ENCODE measurements around the gene SLC18A2.

The SLC18A2 gene

GRCh38 chr10:117240621-117241529 is at the start of gene SLC18A2:
TSS of gene SLC18A2 (plus strand) at chr10:117241114. CDS start at chr10:117241694, 580 bp downstream.
- WGBS (ENCODE audit: insufficient coverage, insufficient read length), result no CpG with 5 or more reads among the region's 93 CpGs
- Histone ChIP-seq H3K9me3 (ENCODE audit: control insufficient read depth, insufficient read depth, low read length) (no peaks in the 10 kb centered on the region), H3K27ac (ENCODE audit: low read length) (no peak within 1 kb of the TSS), H3K4me3 (ENCODE audit: low read length) (peak within 1 kb of the TSS; percentile 83), H3K4me1 (ENCODE audit: control insufficient read depth, insufficient read depth, low read length) (no peaks in the 10 kb centered on the region), H3K27me3 (ENCODE audit: control insufficient read depth, insufficient read depth, low read length) (peaks cover 1% of the 10 kb centered on the region; the same call in 1 of the 2 replicates), H3K36me3 (ENCODE audit: control insufficient read depth, insufficient read depth, low read length) (no peaks in the 10 kb centered on the region)
- DNase-seq (ENCODE audit: low read depth, low spot score), result no peak

GRCh38 chr10:117197189-117197588 is 43.7 kb upstream of the SLC18A2 start, which contains the start of gene KCNK18:
TSS of gene KCNK18 (plus strand) at chr10:117197489. CDS start at chr10:117197489, 0 bp downstream.
- H3K9me3 ChIP-seq (ENCODE audit: control insufficient read depth, insufficient read depth, low read length), result no peaks in the 10 kb centered on the region
- no CpG with 5 or more reads among the region's 12 CpGs for WGBS (ENCODE audit: insufficient coverage, insufficient read length)
- H3K4me3 ChIP-seq (ENCODE audit: low read length), result no peak within 1 kb of the TSS
- no peak within 1 kb of the TSS for H3K27ac ChIP-seq (ENCODE audit: low read length)
- H3K36me3 ChIP-seq (ENCODE audit: control insufficient read depth, insufficient read depth, low read length), result no peaks in the 10 kb centered on the region
- no peaks in the 10 kb centered on the region for H3K27me3 ChIP-seq (ENCODE audit: control insufficient read depth, insufficient read depth, low read length)
- no peaks in the 10 kb centered on the region; the same call in 1 of the 2 replicates for H3K4me1 ChIP-seq (ENCODE audit: control insufficient read depth, insufficient read depth, low read length)
- no peak for DNase-seq (ENCODE audit: low read depth, low spot score)

GRCh38 chr10:117198088-117198487 is 42.8 kb upstream of the SLC18A2 start:
- WGBS (ENCODE audit: insufficient coverage, insufficient read length), result no CpG with 5 or more reads among the region's 4 CpGs
- no peaks in the 10 kb centered on the region for H3K36me3 ChIP-seq (ENCODE audit: control insufficient read depth, insufficient read depth, low read length)

GRCh38 chr10:117201826-117202225 is 39.1 kb upstream of the SLC18A2 start:
- no peak overlapping the region for H3K27ac ChIP-seq (ENCODE audit: low read length)
- H3K27me3 ChIP-seq (ENCODE audit: control insufficient read depth, insufficient read depth, low read length), result no peaks in the 10 kb centered on the region
- WGBS (ENCODE audit: insufficient coverage, insufficient read length), result no CpG with 5 or more reads among the region's 4 CpGs
- no peaks in the 10 kb centered on the region for H3K9me3 ChIP-seq (ENCODE audit: control insufficient read depth, insufficient read depth, low read length)
- no peak overlapping the region for H3K4me3 ChIP-seq (ENCODE audit: low read length)
- H3K4me1 ChIP-seq (ENCODE audit: control insufficient read depth, insufficient read depth, low read length), result no peaks in the 10 kb centered on the region; the same call in 1 of the 2 replicates
- no peak for DNase-seq (ENCODE audit: low read depth, low spot score)
- no peaks in the 10 kb centered on the region for H3K36me3 ChIP-seq (ENCODE audit: control insufficient read depth, insufficient read depth, low read length)

More at GRCh38 chr10:117198088-117198487, 42.8 kb upstream of the SLC18A2 start:
- Histone ChIP-seq H3K9me3 (ENCODE audit: control insufficient read depth, insufficient read depth, low read length) (no peaks in the 10 kb centered on the region), H3K4me3 (ENCODE audit: low read length) (no peak overlapping the region), H3K4me1 (ENCODE audit: control insufficient read depth, insufficient read depth, low read length) (no peaks in the 10 kb centered on the region; the same call in 1 of the 2 replicates), H3K27ac (ENCODE audit: low read length) (no peak overlapping the region), H3K27me3 (ENCODE audit: control insufficient read depth, insufficient read depth, low read length) (no peaks in the 10 kb centered on the region)
- no peak for DNase-seq (ENCODE audit: low read depth, low spot score)

- no peak overlapping the region for H3K27ac ChIP-seq (ENCODE audit: low read length)
- no peaks in the 10 kb centered on the region for H3K36me3 ChIP-seq (ENCODE audit: control insufficient read depth, insufficient read depth, low read length)
- no peaks in the 10 kb centered on the region for H3K27me3 ChIP-seq (ENCODE audit: control insufficient read depth, insufficient read depth, low read length)
- H3K4me3 ChIP-seq (ENCODE audit: low read length), result no peak overlapping the region
- no CpG with 5 or more reads among the region's 2 CpGs for WGBS (ENCODE audit: insufficient coverage, insufficient read length)
- H3K9me3 ChIP-seq (ENCODE audit: control insufficient read depth, insufficient read depth, low read length), result no peaks in the 10 kb centered on the region
- no peaks in the 10 kb centered on the region for H3K4me1 ChIP-seq (ENCODE audit: control insufficient read depth, insufficient read depth, low read length)
- no peak for DNase-seq (ENCODE audit: low read depth, low spot score)
Observed at GRCh38 chr10:117204316-117204715, 36.6 kb upstream of the SLC18A2 start.

GRCh38 chr10:117212176-117212575 is 28.7 kb upstream of the SLC18A2 start:
- no CpG with 5 or more reads among the region's 1 CpG for WGBS (ENCODE audit: insufficient coverage, insufficient read length)
- DNase-seq (ENCODE audit: low read depth, low spot score), result no peak
- H3K4me3 ChIP-seq (ENCODE audit: low read length), result no peak overlapping the region
- H3K9me3 ChIP-seq (ENCODE audit: control insufficient read depth, insufficient read depth, low read length), result no peaks in the 10 kb centered on the region
- peaks cover 8% of the 10 kb centered on the region; the same call in 1 of the 2 replicates for H3K27me3 ChIP-seq (ENCODE audit: control insufficient read depth, insufficient read depth, low read length)
- no peaks in the 10 kb centered on the region for H3K36me3 ChIP-seq (ENCODE audit: control insufficient read depth, insufficient read depth, low read length)
- H3K27ac ChIP-seq (ENCODE audit: low read length), result no peak overlapping the region
- no peaks in the 10 kb centered on the region for H3K4me1 ChIP-seq (ENCODE audit: control insufficient read depth, insufficient read depth, low read length)

DNA sequence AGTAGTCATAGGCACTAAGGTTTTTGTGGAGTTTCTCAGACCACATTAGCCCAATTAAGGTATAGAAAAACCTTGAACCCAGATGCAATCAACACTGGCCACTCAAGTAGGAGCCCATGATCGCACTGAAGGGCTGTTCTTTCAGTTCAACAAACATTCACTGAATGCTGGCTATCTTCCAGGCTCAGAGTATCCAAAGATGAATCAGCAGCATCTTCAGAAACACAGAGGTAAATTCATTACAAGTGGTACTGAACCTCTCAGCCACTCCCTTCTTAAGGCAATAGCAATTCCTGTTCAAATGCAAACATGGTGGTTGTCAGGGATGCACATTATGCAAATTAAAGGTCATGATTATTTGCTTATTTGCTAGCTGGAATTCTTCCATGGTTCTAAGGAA is 26.5 kb upstream of the SLC18A2 start:
- WGBS (ENCODE audit: insufficient coverage, insufficient read length), result no CpG with 5 or more reads among the region's 1 CpG
- H3K27me3 ChIP-seq (ENCODE audit: control insufficient read depth, insufficient read depth, low read length), result peaks cover 12% of the 10 kb centered on the region; the same call in 1 of the 2 replicates

DNA sequence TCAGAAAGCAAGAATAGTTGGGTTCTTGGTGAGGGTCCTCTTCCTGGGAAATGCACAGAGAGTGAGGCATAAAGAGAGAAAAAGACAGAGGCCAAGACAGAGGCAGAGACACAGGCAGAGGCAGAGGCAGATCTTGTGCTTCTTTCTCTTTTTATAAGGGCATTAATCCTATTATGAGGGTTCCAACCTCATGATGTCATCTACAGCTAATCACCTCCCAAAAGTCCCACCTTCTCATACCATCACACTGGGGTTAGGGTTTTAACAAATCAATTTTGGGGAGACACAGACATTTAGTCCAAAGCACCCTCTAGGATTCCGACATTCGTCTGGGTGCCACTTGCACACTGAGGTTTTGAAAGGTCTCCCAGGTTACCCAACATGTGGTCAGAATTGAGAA is 25.8 kb upstream of the SLC18A2 start:
- Histone ChIP-seq H3K4me3 (ENCODE audit: low read length) (no peak overlapping the region), H3K4me1 (ENCODE audit: control insufficient read depth, insufficient read depth, low read length) (peaks cover 3% of the 10 kb centered on the region; the same call in 1 of the 2 replicates), H3K9me3 (ENCODE audit: control insufficient read depth, insufficient read depth, low read length) (no peaks in the 10 kb centered on the region), H3K27ac (ENCODE audit: low read length) (no peak overlapping the region), H3K36me3 (ENCODE audit: control insufficient read depth, insufficient read depth, low read length) (no peaks in the 10 kb centered on the region; the same call in 1 of the 2 replicates), H3K27me3 (ENCODE audit: control insufficient read depth, insufficient read depth, low read length) (peaks cover 12% of the 10 kb centered on the region; the same call in 1 of the 2 replicates)
- DNase-seq (ENCODE audit: low read depth, low spot score), result no peak
- no CpG with 5 or more reads among the region's 2 CpGs for WGBS (ENCODE audit: insufficient coverage, insufficient read length)

More for the DNA sequence above, 26.5 kb upstream of the SLC18A2 start:
- Histone ChIP-seq H3K27ac (ENCODE audit: low read length) (no peak overlapping the region), H3K4me3 (ENCODE audit: low read length) (no peak overlapping the region), H3K4me1 (ENCODE audit: control insufficient read depth, insufficient read depth, low read length) (peaks cover 3% of the 10 kb centered on the region; the same call in 1 of the 2 replicates), H3K9me3 (ENCODE audit: control insufficient read depth, insufficient read depth, low read length) (no peaks in the 10 kb centered on the region), H3K36me3 (ENCODE audit: control insufficient read depth, insufficient read depth, low read length) (no peaks in the 10 kb centered on the region; the same call in 1 of the 2 replicates)
- no peak for DNase-seq (ENCODE audit: low read depth, low spot score)

- no peak overlapping the region for H3K4me3 ChIP-seq (ENCODE audit: low read length)
- DNase-seq (ENCODE audit: low read depth, low spot score), result no peak
- H3K9me3 ChIP-seq (ENCODE audit: control insufficient read depth, insufficient read depth, low read length), result no peaks in the 10 kb centered on the region
- no CpG with 5 or more reads among the region's 15 CpGs for WGBS (ENCODE audit: insufficient coverage, insufficient read length)
- peaks cover 3% of the 10 kb centered on the region for H3K4me1 ChIP-seq (ENCODE audit: control insufficient read depth, insufficient read depth, low read length)
- H3K36me3 ChIP-seq (ENCODE audit: control insufficient read depth, insufficient read depth, low read length), result no peaks in the 10 kb centered on the region; the same call in 1 of the 2 replicates
- H3K27ac ChIP-seq (ENCODE audit: low read length), result no peak overlapping the region
- peaks cover 12% of the 10 kb centered on the region; the same call in 1 of the 2 replicates for H3K27me3 ChIP-seq (ENCODE audit: control insufficient read depth, insufficient read depth, low read length)
Observed at GRCh38 chr10:117216028-117216427, 24.9 kb upstream of the SLC18A2 start.

GRCh38 chr10:117216611-117217195 is 24.2 kb upstream of the SLC18A2 start:
- Histone ChIP-seq H3K27ac (ENCODE audit: low read length) (no peak overlapping the region), H3K9me3 (ENCODE audit: control insufficient read depth, insufficient read depth, low read length) (no peaks in the 10 kb centered on the region), H3K36me3 (ENCODE audit: control insufficient read depth, insufficient read depth, low read length) (no peaks in the 10 kb centered on the region; the same call in 1 of the 2 replicates), H3K4me3 (ENCODE audit: low read length) (peak overlapping the region; percentile 34; the same call in 1 of the 2 replicates), H3K4me1 (ENCODE audit: control insufficient read depth, insufficient read depth, low read length) (peaks cover 3% of the 10 kb centered on the region), H3K27me3 (ENCODE audit: control insufficient read depth, insufficient read depth, low read length) (peaks cover 12% of the 10 kb centered on the region; the same call in 1 of the 2 replicates)
- no peak for DNase-seq (ENCODE audit: low read depth, low spot score)
- no CpG with 5 or more reads among the region's 52 CpGs for WGBS (ENCODE audit: insufficient coverage, insufficient read length)

All from iPS DF 6.9 (cell line).